Jurkat, Clone E6-1 (cell line): ENCODE data around the gene PTPRK.

Source experiments
- DNase-seq: peaks from one replicate; pipeline ENCODE4 v3.0.0-alpha.2; 2011; ENCODE audit warnings: low read depth, low spot score
- H3K4me3 ChIP-seq: 2 replicates; pipeline ENCODE4 v1.5.1; 2011; ENCODE audit warnings: mild to moderate bottlenecking, low read length, control low read depth, moderate library complexity

PTPRK gene

DNA sequence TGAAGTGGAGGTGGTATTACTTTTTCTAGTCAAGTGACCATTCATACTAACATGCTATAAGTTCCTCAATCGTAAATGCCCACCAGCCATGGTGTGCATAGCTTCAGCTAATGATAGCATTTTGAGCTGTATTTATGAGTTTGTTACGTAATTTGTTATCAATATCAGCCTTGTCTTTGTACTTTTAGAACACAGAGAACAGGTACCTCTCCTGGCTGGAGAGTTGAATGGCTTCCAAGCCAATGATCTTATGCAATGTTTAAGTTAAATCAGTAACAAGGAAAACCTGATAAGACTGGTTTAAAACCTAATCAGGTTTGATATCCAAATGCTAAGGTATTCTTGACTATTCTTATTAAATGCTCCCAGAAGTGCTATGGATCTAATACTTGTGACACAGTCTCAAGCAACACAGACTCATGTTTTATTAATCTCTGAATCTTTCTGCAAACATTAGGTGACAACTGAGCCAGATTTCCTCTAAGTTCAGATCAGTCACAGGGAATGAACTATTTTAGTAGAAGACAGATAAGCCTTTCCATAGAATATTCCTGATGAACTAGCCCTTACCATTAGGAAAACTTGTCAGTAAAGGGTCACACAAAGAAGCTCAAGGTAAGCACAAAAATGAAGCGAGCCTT is 154.8 kb downstream of the PTPRK start:
- H3K4me3 ChIP-seq, result no peak overlapping the region
- no peak for DNase-seq

DNA sequence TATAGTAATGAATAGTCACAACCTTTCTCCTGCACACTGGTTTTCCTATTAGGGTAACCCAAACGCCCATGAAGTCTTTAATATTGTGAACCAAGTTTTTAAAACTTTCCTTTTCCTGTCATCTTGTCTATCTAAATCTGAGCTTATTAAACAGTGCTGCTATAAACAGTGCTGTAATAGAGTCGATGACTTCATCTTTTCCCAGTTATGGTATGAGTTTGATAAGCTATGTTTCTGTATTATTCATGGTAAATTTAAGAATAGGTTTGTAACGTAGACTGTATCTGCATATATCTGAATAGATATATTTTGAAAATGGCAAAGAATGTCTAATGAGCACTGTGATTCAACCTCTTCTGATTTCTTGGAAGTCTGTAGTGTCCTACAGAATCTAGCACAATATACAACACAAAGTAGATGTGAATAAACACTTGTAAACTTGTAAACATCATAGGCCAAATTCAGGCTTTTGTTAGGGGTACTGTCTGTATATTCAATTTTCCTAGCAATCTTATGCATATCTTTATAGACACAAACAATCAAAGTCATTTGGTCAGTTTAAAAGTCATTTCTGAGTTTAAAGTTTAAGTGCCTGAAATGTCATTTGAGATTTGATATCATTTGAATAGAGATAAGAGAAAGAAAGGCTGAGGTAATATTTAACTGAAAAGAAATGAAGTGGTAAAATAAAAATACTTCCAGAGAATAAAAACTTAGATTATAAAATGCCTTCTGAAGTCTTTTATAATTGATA is 155.5 kb downstream of the PTPRK start:
- no peak for DNase-seq
- no peak overlapping the region for H3K4me3 ChIP-seq

DNA sequence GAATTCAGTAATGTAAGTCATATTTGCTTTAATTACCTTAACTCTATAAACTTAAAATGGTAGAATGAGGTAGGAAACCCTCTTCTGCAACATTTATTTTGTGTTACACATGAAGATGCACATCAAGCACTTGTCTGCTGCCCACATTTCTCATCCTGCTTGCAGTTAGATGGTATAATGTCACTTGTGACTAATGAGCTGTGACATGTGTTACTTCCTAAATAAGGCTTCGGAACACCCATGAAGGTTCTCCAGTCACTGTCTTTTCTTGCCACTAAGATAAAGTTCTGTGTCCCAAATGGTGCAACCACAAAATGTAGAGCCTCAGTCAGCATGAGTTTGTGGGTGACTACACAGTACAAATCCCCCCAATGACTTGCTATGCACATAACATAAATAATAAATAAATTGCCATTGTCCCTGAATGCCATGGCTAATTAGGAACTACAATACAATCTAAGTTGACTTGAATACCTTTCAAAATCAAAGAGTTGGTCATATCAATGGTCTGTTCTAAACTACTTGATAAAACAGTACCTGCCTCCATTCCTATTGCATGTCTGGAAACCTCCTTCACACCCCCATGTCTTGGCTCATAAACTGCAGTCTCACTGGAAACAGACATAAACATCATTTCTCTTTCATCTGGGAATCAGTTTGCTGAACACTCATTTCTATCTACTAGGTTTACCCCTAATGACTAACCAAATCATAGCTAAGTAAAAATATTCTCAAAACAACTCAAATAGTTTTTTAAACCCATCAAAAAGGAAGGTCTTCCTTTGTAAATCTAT is 157.2 kb downstream of the PTPRK start:
- DNase-seq, result no peak
- H3K4me3 ChIP-seq, result no peak overlapping the region

DNA sequence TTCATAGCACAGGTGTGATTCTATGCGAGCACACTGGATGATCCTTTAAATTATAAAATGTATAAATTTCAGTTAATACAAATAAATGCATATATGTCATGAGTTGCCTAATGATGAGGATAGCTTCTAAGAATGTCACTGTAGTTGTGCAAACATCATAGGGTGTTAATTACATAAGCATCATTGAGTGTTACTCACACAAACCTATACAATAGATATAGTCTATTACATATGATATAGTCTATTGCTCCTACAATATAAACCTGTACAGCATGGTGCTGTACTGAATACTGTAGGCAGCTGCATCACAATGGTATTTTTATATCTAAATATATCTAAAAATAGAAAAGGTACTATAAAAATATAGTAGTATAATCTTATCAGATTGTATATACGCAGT is 159.0 kb downstream of the PTPRK start:
- DNase-seq, result no peak
- H3K4me3 ChIP-seq, result no peak overlapping the region

DNA sequence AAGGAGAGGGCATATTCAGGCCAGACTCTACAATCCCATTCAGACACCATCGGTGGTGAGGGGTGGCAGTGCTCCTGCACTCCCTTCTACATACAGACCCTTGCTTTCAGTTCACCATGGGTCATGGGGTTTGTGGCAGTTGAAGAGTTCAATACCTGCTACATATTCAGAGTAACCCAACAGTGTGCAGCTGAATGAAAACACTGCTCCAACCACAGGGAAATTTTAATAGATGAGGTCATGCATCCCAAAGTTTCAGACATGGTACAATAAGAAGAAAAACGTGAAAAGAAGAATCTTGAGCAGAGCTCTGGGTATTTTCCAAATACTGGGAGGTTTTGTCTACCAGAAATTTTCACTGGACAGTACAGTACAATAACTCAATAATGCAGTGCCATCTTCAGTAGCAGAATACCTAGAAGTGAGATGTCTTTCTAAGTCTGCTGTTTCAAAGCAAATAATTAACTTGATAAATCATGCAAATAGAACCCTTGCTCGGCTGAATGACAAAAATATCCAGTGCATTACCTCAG is 162.1 kb downstream of the PTPRK start:
- H3K4me3 ChIP-seq, result no peak overlapping the region
- DNase-seq, result no peak

DNA sequence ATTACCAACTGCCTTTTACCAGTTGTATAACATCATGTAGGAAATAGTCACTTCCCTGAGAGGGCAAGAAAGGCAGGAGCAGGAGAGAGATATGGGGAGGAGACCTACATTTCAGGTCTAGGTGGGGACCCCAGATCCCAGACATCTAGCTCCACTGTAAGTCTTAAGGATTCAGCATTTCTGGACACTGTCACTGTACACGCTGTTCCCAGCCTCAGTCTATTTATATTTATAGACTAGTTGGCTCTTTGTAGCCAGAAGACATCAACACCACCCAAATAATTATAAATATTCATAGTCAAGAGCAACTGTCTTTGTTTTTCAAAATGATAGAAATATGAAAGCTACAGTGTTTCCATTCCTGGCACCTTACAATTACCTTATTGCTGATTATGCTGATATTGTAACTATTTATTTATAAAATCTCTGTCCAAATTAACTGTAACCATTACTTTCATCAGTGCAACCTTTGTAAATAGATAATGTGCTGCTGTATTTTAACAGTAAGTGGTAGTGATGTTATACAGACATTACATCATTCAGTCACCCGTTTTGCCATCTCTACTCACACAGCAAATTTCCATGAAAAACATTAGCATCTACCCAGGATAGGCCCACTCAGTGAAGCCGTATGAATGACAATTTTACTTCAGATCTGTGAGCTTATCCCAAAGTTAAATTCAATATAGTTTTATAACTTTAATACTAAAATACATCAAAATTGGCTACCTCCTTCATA is 162.8 kb downstream of the PTPRK start:
- no peak for DNase-seq
- no peak overlapping the region for H3K4me3 ChIP-seq

DNA sequence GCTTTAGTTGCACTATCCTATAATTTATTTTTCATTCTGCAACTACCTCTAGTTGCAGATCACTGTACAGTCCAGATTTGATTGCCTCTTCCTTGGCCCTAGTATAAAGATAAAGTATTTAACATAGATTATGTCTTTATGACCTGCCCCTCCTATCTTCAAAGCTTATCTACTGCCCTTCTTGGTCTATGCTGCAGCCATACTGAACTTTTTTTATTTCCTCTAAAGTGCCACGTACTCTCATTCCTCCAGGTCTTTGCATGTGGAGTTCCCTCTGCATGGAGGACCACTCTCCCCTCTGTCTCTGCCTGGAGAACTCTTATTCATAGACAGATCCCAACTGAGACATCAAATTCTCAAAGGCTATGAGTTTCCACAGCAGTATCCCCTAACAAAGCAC is 168.0 kb downstream of the PTPRK start:
- H3K4me3 ChIP-seq, result no peak overlapping the region
- DNase-seq, result no peak

DNA sequence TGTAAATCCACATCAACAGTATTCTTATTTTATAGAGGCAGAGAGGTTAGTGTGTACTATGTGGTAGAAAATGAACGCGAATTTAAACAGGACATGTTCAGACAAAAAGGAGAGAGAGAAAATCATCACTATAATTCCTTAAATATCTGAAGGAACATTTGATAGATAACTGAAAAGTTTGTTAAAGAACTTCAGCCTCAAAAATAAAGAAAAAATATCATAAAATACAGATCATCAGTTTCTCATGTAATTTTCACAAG is 169.2 kb downstream of the PTPRK start:
- DNase-seq, result no peak
- H3K4me3 ChIP-seq, result no peak overlapping the region

DNA sequence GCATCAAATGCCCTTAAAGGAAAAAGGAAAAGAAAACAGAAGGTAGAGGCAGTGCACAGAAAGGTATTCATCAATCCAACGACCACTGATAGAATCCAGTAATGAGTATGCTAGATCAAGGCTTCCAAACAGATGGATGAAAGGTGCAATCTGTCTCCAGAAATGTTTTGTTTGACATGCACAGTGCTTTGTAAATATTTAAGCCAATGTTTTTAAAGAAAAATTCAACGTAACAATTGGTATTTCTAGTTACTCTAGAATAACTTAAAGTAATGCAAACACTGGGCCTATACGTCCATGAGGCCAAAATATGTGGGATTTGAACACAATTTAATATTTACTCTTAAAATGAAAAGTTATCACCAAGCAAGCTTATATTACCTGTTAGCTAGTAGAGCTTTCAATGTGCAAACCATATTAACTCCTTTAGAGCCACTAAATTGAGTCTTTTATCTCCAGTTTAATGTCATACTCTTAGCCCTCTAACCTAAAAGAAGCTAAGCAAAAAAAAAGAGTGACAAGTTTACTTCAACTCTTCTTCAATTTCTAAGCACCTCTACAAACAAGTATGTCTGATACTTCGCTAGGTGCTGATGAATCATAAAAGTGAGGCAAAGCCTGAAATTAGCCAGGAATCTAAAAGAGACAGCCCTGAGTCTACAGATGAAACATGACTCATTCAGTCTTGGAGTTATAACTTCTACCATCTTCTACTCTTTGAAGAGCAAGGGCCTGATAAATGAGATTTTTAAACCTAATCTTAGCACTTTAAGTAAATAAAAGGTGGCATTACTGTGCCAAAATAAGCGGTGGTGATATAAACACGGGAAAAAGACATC is 169.8 kb downstream of the PTPRK start:
- DNase-seq, result no peak
- no peak overlapping the region for H3K4me3 ChIP-seq

DNA sequence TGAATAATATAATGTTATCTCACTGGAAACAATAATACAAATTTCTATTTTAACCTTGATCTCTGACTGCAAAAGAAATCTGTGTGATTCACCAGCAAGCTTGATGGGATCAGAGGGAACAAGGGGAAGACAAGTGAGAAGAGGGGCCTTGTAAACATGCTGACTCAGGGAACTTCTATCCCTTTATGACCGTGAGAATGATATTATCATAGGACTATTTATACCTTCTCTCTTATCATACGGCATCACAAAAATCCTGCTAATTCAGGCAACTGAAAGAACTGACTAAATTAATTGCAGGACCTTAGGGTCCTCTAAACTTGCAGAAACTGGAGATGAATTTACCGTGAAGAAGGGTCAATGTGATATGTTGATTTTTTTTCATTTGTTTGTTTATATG is 173.3 kb downstream of the PTPRK start:
- DNase-seq, result no peak
- H3K4me3 ChIP-seq, result no peak overlapping the region

DNA sequence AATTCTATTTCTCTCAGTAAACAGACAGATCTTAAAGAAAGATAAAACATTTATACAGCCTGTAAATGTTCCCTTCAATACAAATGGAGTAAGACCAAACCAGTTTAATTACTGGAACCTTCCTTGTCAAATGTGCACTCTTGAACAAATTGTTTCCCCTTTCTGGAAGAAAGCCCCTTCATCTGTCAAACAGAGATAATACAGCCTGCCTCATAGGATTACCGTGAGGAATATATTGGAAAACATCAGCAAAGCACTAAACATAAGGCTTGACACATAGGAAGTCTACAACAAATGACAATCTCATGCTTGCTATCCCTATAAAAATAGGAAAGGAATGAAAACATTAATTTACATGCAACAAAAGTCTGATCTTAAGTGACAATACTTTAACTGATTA is 173.8 kb downstream of the PTPRK start:
- no peak overlapping the region for H3K4me3 ChIP-seq
- DNase-seq, result no peak

DNA sequence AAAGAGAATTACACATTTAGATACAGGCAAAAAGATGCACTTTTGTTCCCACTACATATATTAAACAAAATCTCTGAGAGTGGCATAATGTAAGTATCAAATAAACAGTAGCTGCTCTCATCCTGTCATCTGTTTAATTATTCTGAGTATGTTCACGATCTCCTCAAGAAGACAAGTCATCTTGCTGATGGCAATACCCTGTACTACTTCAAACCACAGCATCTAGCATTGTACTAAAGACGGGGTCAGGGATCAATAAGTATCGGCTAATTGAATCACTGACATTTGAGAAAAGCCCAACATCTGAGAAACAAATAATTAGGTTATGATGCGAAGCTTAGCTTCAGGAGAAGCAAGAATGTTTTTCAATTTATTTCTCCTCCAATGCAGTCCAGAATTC is 175.1 kb downstream of the PTPRK start:
- no peak overlapping the region for H3K4me3 ChIP-seq
- DNase-seq, result no peak

DNA sequence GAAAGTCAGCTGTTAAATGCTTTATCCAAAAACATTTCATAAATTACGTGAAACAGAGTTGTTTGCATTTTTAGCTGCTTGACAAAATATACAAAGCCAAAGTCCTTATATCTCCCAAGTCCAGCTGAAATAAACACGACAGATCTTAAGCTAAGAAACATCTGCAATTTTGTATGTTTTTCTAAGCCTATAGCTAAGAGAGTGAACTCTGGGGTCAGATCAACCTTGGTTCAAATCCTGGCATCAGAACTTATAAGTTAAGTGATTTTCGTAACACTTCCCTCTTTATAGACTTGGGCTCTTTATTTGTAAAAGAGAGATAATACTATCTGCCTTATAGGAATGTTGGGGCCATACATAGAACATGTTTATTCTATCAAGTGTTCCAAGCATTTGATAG is 176.7 kb downstream of the PTPRK start:
- no peak overlapping the region for H3K4me3 ChIP-seq
- DNase-seq, result no peak

DNA sequence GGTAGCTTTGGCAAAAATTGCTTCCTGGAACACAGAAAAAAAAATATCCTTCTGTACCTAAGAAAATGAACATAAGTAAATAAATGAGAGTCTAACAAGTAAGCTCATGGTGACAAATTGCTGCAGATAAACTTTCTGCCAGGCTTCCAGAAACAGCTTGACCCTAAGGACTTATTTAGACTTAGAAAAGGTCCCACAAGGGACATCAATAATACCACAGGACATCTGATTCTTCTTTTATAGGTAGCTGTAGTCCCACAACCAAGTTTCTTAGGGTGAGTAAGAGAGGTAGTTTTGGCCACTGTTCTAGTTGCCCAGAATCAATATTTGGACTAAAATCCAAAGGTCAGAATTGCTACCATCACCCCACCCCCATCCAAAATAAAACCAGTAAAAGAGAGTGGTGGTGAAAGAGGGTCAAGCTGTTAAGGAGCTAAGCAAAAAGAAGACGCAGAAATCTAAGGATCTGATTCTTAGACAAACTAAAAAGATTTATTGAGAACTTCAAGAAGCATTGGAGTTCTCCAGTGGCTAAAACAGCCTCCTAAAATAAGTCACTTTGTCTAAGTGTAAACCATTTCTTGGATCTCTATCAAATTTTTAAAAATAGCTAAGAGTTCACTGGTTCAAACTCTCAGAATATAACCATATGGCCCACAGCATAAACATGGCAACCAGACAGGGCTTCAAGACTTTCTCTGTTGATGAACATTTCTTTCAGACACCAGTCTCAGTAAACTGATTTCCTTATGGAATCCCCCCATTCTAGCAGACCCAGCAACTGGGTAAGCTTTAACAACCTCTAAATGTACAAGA is 180.6 kb downstream of the PTPRK start:
- DNase-seq, result no peak

DNA sequence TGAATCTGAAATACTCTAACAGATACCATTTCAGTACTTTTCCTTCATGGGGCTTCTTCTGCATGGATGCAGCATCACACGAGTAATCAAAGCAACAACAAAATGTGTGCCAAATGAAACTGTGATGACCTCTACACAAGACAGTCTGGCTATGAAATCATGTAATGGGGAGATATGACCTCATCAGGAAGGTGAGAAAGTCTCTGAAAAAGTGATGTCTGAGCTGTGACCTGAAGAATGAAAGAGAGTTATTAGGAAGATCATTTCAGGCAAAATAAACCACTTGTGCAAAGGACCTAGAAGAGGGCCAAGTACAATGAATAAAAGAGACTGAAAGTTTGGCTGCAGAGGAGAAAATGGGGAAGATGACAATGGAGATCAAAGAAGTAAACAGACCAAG is 182.8 kb downstream of the PTPRK start:
- no peak for DNase-seq
- no peak overlapping the region for H3K4me3 ChIP-seq

More for the DNA sequence above, 180.6 kb downstream of the PTPRK start:
- no peak overlapping the region for H3K4me3 ChIP-seq

DNA sequence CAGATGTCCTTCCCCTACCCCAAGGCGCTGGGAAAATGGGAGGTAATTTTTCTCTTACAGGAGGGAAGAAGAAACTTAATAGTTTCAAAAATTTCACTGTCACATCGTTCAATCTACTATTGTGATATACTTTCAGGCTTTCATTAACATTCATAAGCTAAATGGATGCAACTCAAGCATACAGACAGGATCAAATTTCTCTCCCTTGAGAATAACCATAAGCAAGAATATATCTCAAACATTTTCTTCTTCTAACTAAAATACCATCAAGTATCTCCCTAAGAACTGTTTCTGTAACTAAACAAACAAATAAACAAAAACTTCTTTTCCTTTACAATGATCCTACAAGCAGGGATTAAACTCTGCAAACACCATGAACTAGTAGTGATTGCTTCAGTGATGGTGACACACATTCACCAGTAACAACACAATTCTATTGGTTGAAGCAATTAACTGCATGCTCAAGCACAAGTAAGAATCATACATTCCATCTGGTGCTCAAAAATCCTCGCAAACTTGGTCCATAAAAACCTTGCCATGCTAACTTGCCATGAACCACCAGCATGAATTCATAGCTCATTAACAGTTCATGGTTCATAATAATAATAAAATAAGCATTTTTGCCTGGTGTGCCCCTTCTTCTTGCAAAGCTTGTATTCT is 183.8 kb downstream of the PTPRK start:
- no peak for DNase-seq
- H3K4me3 ChIP-seq, result no peak overlapping the region

DNA sequence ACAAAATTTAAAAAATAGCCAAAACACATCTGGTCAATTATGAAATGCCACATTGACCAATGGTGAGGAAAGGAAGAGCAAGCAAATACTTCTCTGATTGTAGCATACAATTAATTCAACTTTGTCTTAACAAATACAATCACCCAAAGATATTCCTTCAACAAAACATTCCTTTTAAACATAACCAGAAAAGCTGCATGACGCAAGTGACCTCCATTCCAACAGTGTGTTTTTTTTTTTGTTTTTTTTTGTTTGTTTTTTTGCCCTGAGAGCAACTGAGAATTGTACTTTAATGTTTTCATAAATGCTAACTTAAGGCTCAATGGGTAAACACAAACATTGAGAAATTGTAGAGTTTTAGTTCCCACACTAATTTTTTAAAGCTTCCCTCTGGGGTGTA is 184.4 kb downstream of the PTPRK start:
- no peak overlapping the region for H3K4me3 ChIP-seq
- no peak for DNase-seq
